Upper lobe of left lung (tissue), 6 donors: ENCODE data around the gene PKIB. TPM values are rescaled to one million over a fixed set of nuclear protein-coding genes. Genes with fewer than 3 reads are reported as not detected.

ENCODE experiments used
- ATAC-seq, 2 donors: fragments of 200-7000 bp; cut with Tn5 transposase; one replicate each; pipeline ENCODE4 v1.9.1; 2022; ENCODE audit warnings: mild to moderate bottlenecking in 2 of 2, moderate library complexity in 2 of 2; ENCODE audit not compliant: low FRiP score in 2 of 2
- DNase-seq, 2 donors: peaks; one replicate each; pipeline ENCODE4 v3.0.0-alpha.2; 2019 to 2020
- H3K27ac ChIP-seq, 4 donors: fragments of 200-600 bp; sonication (generic); one replicate each; pipeline ENCODE4 v1.5.1; 2016 to 2019
- H3K27me3 ChIP-seq, 4 donors: fragments of 200-600 bp; sonication (generic); one replicate each; pipeline ENCODE4 v1.5.1; 2017 to 2019
- H3K36me3 ChIP-seq, 4 donors: fragments of 200-600 bp; sonication (generic); one replicate each; pipeline ENCODE4 v1.5.1; 2016 to 2019
- H3K4me1 ChIP-seq, 4 donors: fragments of 200-600 bp; sonication (generic); one replicate each; pipeline ENCODE4 v1.5.1; 2018 to 2019
- H3K4me3 ChIP-seq, 4 donors: fragments of 200-600 bp; sonication (generic); one replicate each; pipeline ENCODE4 v1.5.1; 2017 to 2019; ENCODE audit warnings: mild to moderate bottlenecking in 2 of 4, moderate library complexity in 1 of 4
- H3K9me3 ChIP-seq, 4 donors: fragments of 200-600 bp; sonication (generic); one replicate each; pipeline ENCODE4 v1.5.1; 2018 to 2019
- CTCF ChIP-seq, 6 experiments: fragments of 450-650 bp in 4 of 6; fragments of 200-600 bp in 2 of 6; sonication (generic) in 2 of 6; IDR thresholded peaks; one replicate each; pipeline ENCODE4 v1.5.1; 2016 to 2019; ENCODE audit warnings: antibody characterized with exemption in 6 of 6
- EP300 ChIP-seq, 4 donors: sonication (generic); formaldehyde crosslinking; IDR thresholded peaks; one replicate each; pipeline ENCODE4 v1.5.1; 2017; ENCODE audit warnings: antibody characterized with exemption in 4 of 4, control low read depth in 2 of 4
- POLR2A ChIP-seq, 4 donors: fragments of 450-650 bp; IDR thresholded peaks; one replicate each; pipeline ENCODE4 v1.5.1; 2016 to 2017; ENCODE audit warnings: antibody characterized with exemption in 4 of 4, mild to moderate bottlenecking in 2 of 4
- POLR2AphosphoS5 ChIP-seq, 2 donors: sonication (generic); formaldehyde crosslinking; IDR thresholded peaks; one replicate each; pipeline ENCODE4 v1.5.1; 2017; ENCODE audit warnings: antibody characterized with exemption in 2 of 2
- WGBS, 2 donors: methylation state at CpG; one replicate each; pipeline ENCODE4 v1.1.5; 2017 to 2018; 5-methylcytosine and 5-hydroxymethylcytosine counted together
- total RNA-seq, 6 donors: library from RNA; depleted of rRNA in 4 of 6; stranded (reverse); fragments of >200 nt in 4 of 6; gene quantifications; one replicate each; pipeline versions ENCODE4 v1.1.0 to v1.2.1, GENCODE V29; 2016 to 2021
- donor health status: DM: no; HTN: no; CAD: no; lungs with moderate emphysema.
- donor health status: DM: no; HTN: yes; CAD: no; lungs with severe emphysema.

The PKIB gene
- total RNA-seq, 6 donors from 2014 or later: 1.0 to 16.1 (median 3.5) TPM; not detected in 1

GRCh38 chr6:122710908-122711635, 100.9 kb downstream of the PKIB start:
- no peak for ATAC-seq
- 87 to 91% methylated on average over 3 of the region's 3 CpGs for WGBS, 2 donors
- no peak for TF ChIP-seq POLR2AphosphoS5 (IDR thresholded peaks at IDR 0.05)
- TF ChIP-seq EP300 (IDR thresholded peaks at IDR 0.05): no peak
- TF ChIP-seq POLR2A (IDR thresholded peaks at IDR 0.05): no peak
- TF ChIP-seq CTCF (IDR thresholded peaks at IDR 0.05): no peak
- H3K27ac ChIP-seq: no peak overlapping the region
- no peaks in the 10 kb centered on the region for H3K4me1 ChIP-seq
- no peak for DNase-seq
- H3K4me3 ChIP-seq: no peak overlapping the region
- H3K27me3 ChIP-seq: no peaks in the 10 kb centered on the region
- H3K9me3 ChIP-seq: no peaks in the 10 kb centered on the region
- no peaks in the 10 kb centered on the region for H3K36me3 ChIP-seq

GRCh38 chr6:122712093-122712447, 101.9 kb downstream of the PKIB start:
- 30 to 34% methylated on average over 3 of the region's 3 CpGs for WGBS, 2 donors
- no peak for ATAC-seq

GRCh38 chr6:122712448-122713137, 102.4 kb downstream of the PKIB start:
- Histone ChIP-seq H3K36me3 (no peaks in the 10 kb centered on the region), H3K9me3 (no peaks in the 10 kb centered on the region), H3K27me3 (no peaks in the 10 kb centered on the region), H3K4me3 (no peak overlapping the region), H3K27ac (no peak overlapping the region), H3K4me1 (no peaks in the 10 kb centered on the region)
- TF ChIP-seq POLR2AphosphoS5 (IDR thresholded peaks at IDR 0.05): no peak
- ATAC-seq: no peak
- DNase-seq: no peak
- WGBS, 2 donors: 55 to 57% methylated on average over 3 of the region's 3 CpGs

More at GRCh38 chr6:122712093-122712447, 101.9 kb downstream of the PKIB start:
- no peak for TF ChIP-seq POLR2A (IDR thresholded peaks at IDR 0.05)
- no peak for TF ChIP-seq EP300 (IDR thresholded peaks at IDR 0.05)
- TF ChIP-seq CTCF (IDR thresholded peaks at IDR 0.05): no peak
- TF ChIP-seq POLR2AphosphoS5 (IDR thresholded peaks at IDR 0.05): no peak
- H3K4me3 ChIP-seq: no peak overlapping the region
- no peak for DNase-seq
- no peaks in the 10 kb centered on the region for H3K36me3 ChIP-seq
- no peak overlapping the region for H3K27ac ChIP-seq
- H3K27me3 ChIP-seq: no peaks in the 10 kb centered on the region
- H3K9me3 ChIP-seq: no peaks in the 10 kb centered on the region
- H3K4me1 ChIP-seq: no peaks in the 10 kb centered on the region

GRCh38 chr6:122713138-122713537, 102.9 kb downstream of the PKIB start:
- DNase-seq (no peak), ATAC-seq (no peak)
- Histone ChIP-seq H3K36me3 (no peaks in the 10 kb centered on the region), H3K27ac (no peak overlapping the region), H3K9me3 (no peaks in the 10 kb centered on the region), H3K4me3 (no peak overlapping the region), H3K27me3 (no peaks in the 10 kb centered on the region), H3K4me1 (no peaks in the 10 kb centered on the region)
- WGBS, 2 donors: 78 to 85% methylated on average over 3 of the region's 3 CpGs
- TF ChIP-seq CTCF (IDR thresholded peaks at IDR 0.05) (no peak), POLR2A (IDR thresholded peaks at IDR 0.05) (no peak), POLR2AphosphoS5 (IDR thresholded peaks at IDR 0.05) (no peak)

- Histone ChIP-seq H3K9me3 (no peaks in the 10 kb centered on the region), H3K36me3 (no peaks in the 10 kb centered on the region), H3K27me3 (no peaks in the 10 kb centered on the region), H3K4me1 (no peaks in the 10 kb centered on the region), H3K4me3 (no peak overlapping the region), H3K27ac (no peak overlapping the region)
- DNase-seq (no peak), ATAC-seq (no peak)
- WGBS, 2 donors: 89 to 90% methylated on average over 5 of the region's 5 CpGs
- TF ChIP-seq CTCF (IDR thresholded peaks at IDR 0.05) (no peak), EP300 (IDR thresholded peaks at IDR 0.05) (no peak), POLR2AphosphoS5 (IDR thresholded peaks at IDR 0.05) (no peak), POLR2A (IDR thresholded peaks at IDR 0.05) (no peak)
Measured at GRCh38 chr6:122714059-122714458, 103.9 kb downstream of the PKIB start.
